Retina (tissue), 1 donor: Measurements from ENCODE around the gene TMC1.
"Not testable (repeated sequence)": the region's sequence is repeated elsewhere in the genome, so short reads cannot be mapped to it uniquely, and the experiment has no call there.

Experiments used
- DNase-seq: peaks from one replicate; pipeline ENCODE4 v3.0.0-alpha.2; 2016

TMC1 gene

GRCh38 chr9:72775570-72775969, 254.2 kb downstream of the TMC1 start:
- no peak for DNase-seq

GRCh38 chr9:72779614-72780013, 258.2 kb downstream of the TMC1 start:
- no peak for DNase-seq

GRCh38 chr9:72786948-72787347, 265.5 kb downstream of the TMC1 start:
- DNase-seq: no peak

GRCh38 chr9:72788966-72789735, 267.7 kb downstream of the TMC1 start:
- DNase-seq: no peak

- DNase-seq: no peak
These were observed 268.5 kb downstream of the TMC1 start for GRCh38 chr9:72789885-72790284.

- no peak for DNase-seq
These were observed 269.6 kb downstream of the TMC1 start for GRCh38 chr9:72790989-72791388.

- DNase-seq: no peak
These were observed 270.0 kb downstream of the TMC1 start for GRCh38 chr9:72791436-72791835.

- DNase-seq: no peak
These were observed 273.5 kb downstream of the TMC1 start for GRCh38 chr9:72794946-72795345.

- no peak for DNase-seq
These were observed 279.1 kb downstream of the TMC1 start for GRCh38 chr9:72800328-72800994.

GRCh38 chr9:72805238-72805637, 283.8 kb downstream of the TMC1 start:
- no peak for DNase-seq

- not testable (repeated sequence) for DNase-seq
These were observed 285.0 kb downstream of the TMC1 start for GRCh38 chr9:72806313-72806809.

GRCh38 chr9:72807765-72808445, 286.5 kb downstream of the TMC1 start:
- DNase-seq: no peak

- DNase-seq: no peak
These were observed 287.0 kb downstream of the TMC1 start for GRCh38 chr9:72808446-72808768.

GRCh38 chr9:72809586-72809985, 288.2 kb downstream of the TMC1 start:
- no peak for DNase-seq

GRCh38 chr9:72812559-72813111, 291.2 kb downstream of the TMC1 start:
- DNase-seq: no peak

- DNase-seq: no peak
These were observed 292.1 kb downstream of the TMC1 start for GRCh38 chr9:72813544-72813943.

GRCh38 chr9:72814083-72814597, 292.7 kb downstream of the TMC1 start:
- DNase-seq: no peak

GRCh38 chr9:72816666-72817065, 295.3 kb downstream of the TMC1 start:
- DNase-seq: no peak

GRCh38 chr9:72817413-72817812, 296.0 kb downstream of the TMC1 start:
- DNase-seq: no peak

- no peak for DNase-seq
These were observed 297.0 kb downstream of the TMC1 start for GRCh38 chr9:72818385-72818784.

- no peak for DNase-seq
These were observed 302.6 kb downstream of the TMC1 start for GRCh38 chr9:72823971-72824370.

- no peak for DNase-seq
These were observed 305.9 kb downstream of the TMC1 start for GRCh38 chr9:72826996-72827949.
